NT2/D1 (cell line): ENCODE results near the gene IFIH1.

Experiments used
- DNase-seq: peaks from one replicate; pipeline ENCODE4 v3.0.0-alpha.2; 2011; ENCODE audit warnings: low read depth, low spot score
- H3K27me3 ChIP-seq: 2 replicates; pipeline ENCODE4 v1.6.0; 2011; ENCODE audit warnings: mild to moderate bottlenecking; ENCODE audit not compliant: insufficient read length, insufficient read depth
- H3K36me3 ChIP-seq: 2 replicates; pipeline ENCODE4 v1.6.1; 2011; ENCODE audit warnings: mild to moderate bottlenecking, low read length, mixed read lengths; ENCODE audit not compliant: insufficient read depth, insufficient read length
- H3K4me1 ChIP-seq: 2 replicates; pipeline ENCODE4 v1.5.1; 2011; ENCODE audit not compliant: insufficient read depth, insufficient read length
- H3K4me3 ChIP-seq: 2 replicates; pipeline ENCODE4 v1.5.1; 2011; ENCODE audit warnings: low read depth; ENCODE audit not compliant: insufficient read length
- H3K9ac ChIP-seq: 2 replicates; pipeline ENCODE4 v1.6.0; 2011; ENCODE audit warnings: low read depth; ENCODE audit not compliant: insufficient read length
- H3K9me3 ChIP-seq: 2 replicates; pipeline ENCODE4 v1.5.1; 2011; ENCODE audit warnings: mild to moderate bottlenecking, low read length; ENCODE audit not compliant: insufficient read depth
- SUZ12 ChIP-seq: IDR thresholded peaks from 2 replicates; pipeline ENCODE4 v1.6.1; 2011; ENCODE audit not compliant: insufficient read length, insufficient read depth; ENCODE audit errors: extremely low read depth
- YY1 ChIP-seq: IDR thresholded peaks from 2 replicates; pipeline ENCODE4 v1.6.1; 2011; ENCODE audit not compliant: insufficient read length, insufficient read depth
- ZNF274 ChIP-seq: IDR thresholded peaks from 2 replicates; pipeline ENCODE4 v1.6.1; 2011; ENCODE audit warnings: mild to moderate bottlenecking, low read depth, low read length

IFIH1 gene

DNA sequence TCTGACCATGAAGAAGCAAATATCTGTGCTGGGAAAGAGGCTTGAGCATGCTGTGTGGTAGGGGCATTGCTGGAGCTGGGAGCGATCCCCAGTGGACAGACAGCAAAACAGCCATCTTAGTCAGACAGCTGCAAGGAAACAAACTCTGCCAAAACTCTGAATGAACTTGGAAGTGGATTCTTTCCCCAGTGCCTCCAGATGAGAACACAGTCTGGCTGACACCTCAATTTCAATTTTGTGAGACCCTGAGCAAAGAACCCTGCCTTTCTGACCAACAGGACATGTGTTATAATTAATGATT, 52.1 kb downstream of the IFIH1 start:
- TF ChIP-seq SUZ12 = no peak
- TF ChIP-seq YY1 = no peak
- no peak for TF ChIP-seq ZNF274
- Histone ChIP-seq H3K4me3 (no peak overlapping the region), H3K9me3 (no peaks in the 10 kb centered on the region), H3K36me3 (no peaks in the 10 kb centered on the region), H3K9ac (no peak overlapping the region), H3K27me3 (no peaks in the 10 kb centered on the region), H3K4me1 (no peaks in the 10 kb centered on the region)
- DNase-seq = no peak

DNA sequence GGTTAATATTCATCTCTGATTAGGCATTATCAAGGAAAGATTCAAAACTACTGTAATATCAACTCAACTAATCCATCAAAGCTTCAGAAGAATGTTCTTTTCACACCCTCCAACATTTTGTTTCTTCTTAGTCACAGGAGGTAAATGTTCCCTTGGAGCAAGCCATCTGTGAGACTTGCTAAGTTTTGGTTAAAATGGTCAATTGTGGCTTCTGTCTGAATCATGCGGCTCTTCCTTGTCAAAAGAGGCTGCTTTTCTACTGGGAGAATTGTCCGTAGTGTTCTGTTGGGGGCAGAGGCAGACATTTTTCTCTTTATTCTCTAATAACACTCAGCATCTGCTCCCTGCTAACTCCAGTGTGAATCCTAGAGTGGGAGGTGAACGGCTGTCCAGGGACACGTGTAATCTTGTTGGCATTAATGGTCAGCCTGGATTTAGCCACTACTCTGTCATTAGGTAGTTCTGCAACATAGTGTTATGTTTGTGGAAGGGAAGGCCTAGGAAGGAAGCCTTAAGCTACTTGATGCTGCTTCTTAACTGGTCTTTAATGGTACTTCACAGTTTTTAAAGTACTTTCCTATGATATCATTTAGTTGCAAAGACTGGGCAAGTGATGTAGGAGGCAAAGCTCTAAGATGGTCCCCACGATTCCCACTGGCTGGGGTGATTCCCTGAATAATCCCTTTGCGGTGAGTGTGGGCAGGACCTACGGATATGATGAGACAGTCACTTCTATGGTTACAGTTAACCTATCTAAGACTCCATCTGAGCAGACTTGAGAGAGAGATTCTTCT, 52.6 kb downstream of the IFIH1 start:
- no peaks in the 10 kb centered on the region for H3K9me3 ChIP-seq
- H3K9ac ChIP-seq = no peak overlapping the region
- H3K36me3 ChIP-seq = no peaks in the 10 kb centered on the region
- DNase-seq = no peak
- no peak overlapping the region for H3K4me3 ChIP-seq
- H3K4me1 ChIP-seq = no peaks in the 10 kb centered on the region
- TF ChIP-seq SUZ12 (no peak), ZNF274 (no peak), YY1 (no peak)
- no peaks in the 10 kb centered on the region for H3K27me3 ChIP-seq

GRCh38 chr2:162261032-162261945, 57.2 kb downstream of the IFIH1 start:
- no peak for DNase-seq
- Histone ChIP-seq H3K4me3 (no peak overlapping the region), H3K4me1 (no peaks in the 10 kb centered on the region), H3K9me3 (no peaks in the 10 kb centered on the region), H3K9ac (no peak overlapping the region), H3K27me3 (no peaks in the 10 kb centered on the region), H3K36me3 (no peaks in the 10 kb centered on the region)
- no peak for TF ChIP-seq SUZ12
- TF ChIP-seq YY1 = no peak
- TF ChIP-seq ZNF274 = no peak

DNA sequence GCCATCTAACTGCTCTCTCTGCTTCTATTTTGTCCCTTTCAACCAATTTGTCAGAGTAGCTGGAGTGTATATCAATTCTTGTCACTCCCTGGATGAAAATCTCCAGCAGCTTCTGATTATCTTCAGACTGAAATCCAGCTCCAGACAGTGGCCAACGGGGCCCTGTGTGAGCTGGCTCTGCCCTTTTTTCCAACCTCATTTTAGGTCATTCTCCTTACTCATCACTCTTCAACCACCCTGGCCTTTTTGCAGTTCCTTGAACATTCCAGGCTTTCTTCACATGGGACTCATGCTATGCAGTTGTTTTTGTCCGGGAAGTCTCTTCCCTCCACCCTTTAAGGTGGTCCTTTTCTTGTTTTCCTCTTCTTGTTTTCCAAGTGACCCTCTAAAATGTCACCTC, 59.8 kb downstream of the IFIH1 start:
- DNase-seq = no peak

GRCh38 chr2:162258169-162258568, 60.3 kb downstream of the IFIH1 start:
- no peak for DNase-seq
- Histone ChIP-seq H3K36me3 (no peaks in the 10 kb centered on the region), H3K4me1 (no peaks in the 10 kb centered on the region)

More for the DNA sequence above, 59.8 kb downstream of the IFIH1 start:
- H3K36me3 ChIP-seq = no peaks in the 10 kb centered on the region
- no peaks in the 10 kb centered on the region for H3K27me3 ChIP-seq
- no peaks in the 10 kb centered on the region for H3K4me1 ChIP-seq
- H3K9me3 ChIP-seq = no peaks in the 10 kb centered on the region
- TF ChIP-seq SUZ12 (no peak), YY1 (no peak), ZNF274 (no peak)
- H3K4me3 ChIP-seq = no peak overlapping the region
- H3K9ac ChIP-seq = no peak overlapping the region

DNA sequence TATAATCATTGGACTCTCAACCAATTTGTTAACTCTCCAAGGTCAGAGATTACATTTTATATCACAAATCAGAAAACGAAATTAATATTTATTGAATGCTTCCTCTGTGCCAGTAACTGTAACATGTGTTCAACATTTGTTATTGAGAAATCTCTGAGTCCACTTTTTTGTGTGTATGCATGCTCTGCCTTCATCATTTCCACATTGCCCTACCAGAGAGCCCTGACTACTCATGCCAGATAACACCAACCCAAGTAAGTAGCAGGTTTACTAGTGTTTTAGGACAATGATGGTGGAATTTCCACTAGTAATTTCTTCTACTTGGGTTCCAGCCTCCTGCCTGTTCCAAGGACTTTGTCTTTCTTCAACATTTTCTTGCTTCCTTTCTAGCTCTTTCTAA, 61.1 kb downstream of the IFIH1 start:
- Histone ChIP-seq H3K9me3 (no peaks in the 10 kb centered on the region), H3K4me1 (no peaks in the 10 kb centered on the region), H3K4me3 (no peak overlapping the region), H3K9ac (no peak overlapping the region), H3K27me3 (no peaks in the 10 kb centered on the region), H3K36me3 (no peaks in the 10 kb centered on the region)
- DNase-seq = no peak
- TF ChIP-seq YY1 = no peak
- TF ChIP-seq SUZ12 = no peak
- TF ChIP-seq ZNF274 = no peak

More at GRCh38 chr2:162258169-162258568, 60.3 kb downstream of the IFIH1 start:
- H3K9ac ChIP-seq = no peak overlapping the region
- H3K9me3 ChIP-seq = no peaks in the 10 kb centered on the region
- H3K4me3 ChIP-seq = no peak overlapping the region
- no peaks in the 10 kb centered on the region for H3K27me3 ChIP-seq
- TF ChIP-seq SUZ12 (no peak), YY1 (no peak), ZNF274 (no peak)

- H3K36me3 ChIP-seq = no peaks in the 10 kb centered on the region
- H3K9ac ChIP-seq = no peak overlapping the region
- TF ChIP-seq SUZ12 (no peak), ZNF274 (no peak), YY1 (no peak)
- H3K4me1 ChIP-seq = no peaks in the 10 kb centered on the region
- H3K27me3 ChIP-seq = no peaks in the 10 kb centered on the region
- H3K4me3 ChIP-seq = no peak overlapping the region
- no peak for DNase-seq
- H3K9me3 ChIP-seq = no peaks in the 10 kb centered on the region
Observed at GRCh38 chr2:162256591-162256991, 61.9 kb downstream of the IFIH1 start.
